ENCODE measurements around the gene FREM1. TPM values are rescaled to one million over a fixed set of nuclear protein-coding genes. Genes with fewer than 3 reads are reported as not detected.

Gene FREM1
- total RNA-seq, 1 donor from 2014 or later, result not detected

DNA sequence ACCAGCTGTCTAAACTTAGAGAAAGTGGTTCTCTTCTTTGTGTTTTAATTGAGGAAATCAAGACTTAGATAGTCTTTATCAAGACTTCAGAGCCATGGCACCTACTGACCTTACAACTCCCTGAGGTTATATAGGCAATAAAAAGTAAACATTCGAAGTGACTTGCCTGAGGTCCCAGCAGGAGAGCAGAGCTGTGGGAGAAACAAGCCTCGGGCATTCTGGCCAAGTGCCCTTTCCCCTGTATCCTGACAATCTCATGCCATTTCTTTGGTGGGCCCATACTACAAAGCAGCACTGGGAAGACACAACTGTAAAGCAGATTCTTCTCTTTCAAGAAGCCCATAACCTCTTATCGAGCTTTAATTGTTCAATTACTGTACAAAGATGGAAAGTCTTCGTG, 23.1 kb downstream of the FREM1 start:
- intact Hi-C loops (cut with micrococcal nuclease), result no loop called here
- H3K4me3 Mint-ChIP-seq, result no peak overlapping the region
- H3K36me3 Mint-ChIP-seq (ENCODE audit: low read depth), result no peaks in the 10 kb centered on the region

DNA sequence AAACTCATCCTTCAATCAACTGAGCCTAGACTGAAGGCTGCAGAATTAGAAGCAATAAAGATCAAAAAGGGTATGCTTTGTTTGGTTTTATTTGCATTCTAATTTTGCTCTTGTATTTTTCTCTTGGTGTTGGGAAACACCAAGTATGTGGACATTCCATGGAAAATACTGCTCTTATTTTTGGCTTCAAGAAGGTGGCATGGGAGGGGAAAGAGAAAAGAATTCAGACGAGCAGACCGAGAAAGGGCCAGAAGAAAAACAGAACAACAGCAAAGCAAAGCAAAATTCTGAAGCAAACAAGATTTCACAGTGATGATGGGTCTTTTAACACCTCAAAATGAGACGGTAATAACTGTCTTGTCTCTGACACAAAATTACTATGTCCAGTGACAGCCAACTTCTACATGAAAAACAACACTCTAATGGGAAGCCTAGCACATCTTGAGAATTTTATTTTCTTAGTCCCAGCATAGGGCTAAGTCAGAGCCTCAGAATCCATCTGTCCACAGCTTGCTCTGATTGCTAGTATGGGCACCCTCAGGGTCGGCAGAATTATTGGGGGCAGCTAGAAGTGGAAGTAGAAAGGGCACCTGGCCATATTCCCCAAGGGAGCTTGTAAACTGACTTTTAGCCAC, 26.8 kb downstream of the FREM1 start:
- Mint-ChIP-seq H3K4me1 (ENCODE audit: low read depth) (no peaks in the 10 kb centered on the region), H3K36me3 (ENCODE audit: low read depth) (no peaks in the 10 kb centered on the region), H3K9me3 (no peaks in the 10 kb centered on the region), H3K27me3 (ENCODE audit: insufficient read depth) (peaks cover 2% of the 10 kb centered on the region), H3K4me3 (no peak overlapping the region), H3K27ac (no peak overlapping the region)
- intact Hi-C loops (cut with micrococcal nuclease), result no loop called here
- DNase-seq (ENCODE audit: low spot score), result no peak

More for the DNA sequence above, 23.1 kb downstream of the FREM1 start:
- Mint-ChIP-seq H3K27ac (no peak overlapping the region), H3K9me3 (no peaks in the 10 kb centered on the region), H3K27me3 (ENCODE audit: insufficient read depth) (peaks cover 3% of the 10 kb centered on the region), H3K4me1 (ENCODE audit: low read depth) (no peaks in the 10 kb centered on the region)
- DNase-seq (ENCODE audit: low spot score), result no peak

DNA sequence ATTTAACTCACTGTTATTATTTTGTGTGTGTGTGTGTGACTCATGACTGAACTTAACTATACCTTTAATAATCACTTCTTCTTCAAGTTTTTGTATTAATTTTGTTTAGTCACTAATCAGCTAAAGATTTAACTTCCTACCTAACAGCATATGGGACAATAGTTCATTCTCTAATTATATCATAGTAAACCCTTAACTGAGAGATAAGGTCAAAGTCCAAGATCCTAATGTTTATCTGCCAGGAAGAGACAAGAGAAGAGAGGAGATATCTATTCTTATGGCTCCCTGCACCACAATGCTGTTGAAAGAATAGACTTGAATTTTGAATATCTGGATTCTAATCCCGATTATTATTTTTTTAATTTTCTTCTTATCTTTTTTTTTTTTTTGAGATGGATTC, 28.1 kb downstream of the FREM1 start:
- no peaks in the 10 kb centered on the region for H3K36me3 Mint-ChIP-seq (ENCODE audit: low read depth)
- H3K27me3 Mint-ChIP-seq (ENCODE audit: insufficient read depth), result peaks cover 2% of the 10 kb centered on the region
- H3K4me1 Mint-ChIP-seq (ENCODE audit: low read depth), result no peaks in the 10 kb centered on the region
- H3K4me3 Mint-ChIP-seq, result no peak overlapping the region
- no peaks in the 10 kb centered on the region for H3K9me3 Mint-ChIP-seq
- no peak for DNase-seq (ENCODE audit: low spot score)
- intact Hi-C loops (cut with micrococcal nuclease), result no loop called here
- H3K27ac Mint-ChIP-seq, result no peak overlapping the region

DNA sequence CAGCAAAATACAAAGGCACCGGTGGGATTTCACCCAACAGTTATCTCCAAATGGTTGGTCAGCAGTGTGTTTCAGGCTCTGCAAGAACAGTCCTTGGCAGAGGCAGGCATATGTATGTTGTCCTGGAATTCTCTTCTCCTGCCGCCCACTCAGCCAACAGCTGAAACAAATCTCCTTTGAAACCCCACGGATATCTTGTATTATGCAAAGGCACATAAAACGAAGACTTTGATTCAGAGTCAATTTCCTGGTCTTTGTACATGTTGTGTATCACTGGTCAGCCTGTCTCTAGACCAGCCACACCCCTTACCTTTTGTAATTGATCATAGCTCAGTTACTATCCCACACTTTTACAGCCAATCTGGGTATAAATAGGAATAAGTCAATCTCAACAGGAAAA, 29.2 kb downstream of the FREM1 start:
- H3K27ac Mint-ChIP-seq, result no peak overlapping the region
- no peaks in the 10 kb centered on the region for H3K36me3 Mint-ChIP-seq (ENCODE audit: low read depth)
- no peak for DNase-seq (ENCODE audit: low spot score)
- no peak overlapping the region for H3K4me3 Mint-ChIP-seq
- no peaks in the 10 kb centered on the region for H3K9me3 Mint-ChIP-seq
- intact Hi-C loops (cut with micrococcal nuclease), result no loop called here
- no peaks in the 10 kb centered on the region for H3K4me1 Mint-ChIP-seq (ENCODE audit: low read depth)
- H3K27me3 Mint-ChIP-seq (ENCODE audit: insufficient read depth), result peaks cover 2% of the 10 kb centered on the region

DNA sequence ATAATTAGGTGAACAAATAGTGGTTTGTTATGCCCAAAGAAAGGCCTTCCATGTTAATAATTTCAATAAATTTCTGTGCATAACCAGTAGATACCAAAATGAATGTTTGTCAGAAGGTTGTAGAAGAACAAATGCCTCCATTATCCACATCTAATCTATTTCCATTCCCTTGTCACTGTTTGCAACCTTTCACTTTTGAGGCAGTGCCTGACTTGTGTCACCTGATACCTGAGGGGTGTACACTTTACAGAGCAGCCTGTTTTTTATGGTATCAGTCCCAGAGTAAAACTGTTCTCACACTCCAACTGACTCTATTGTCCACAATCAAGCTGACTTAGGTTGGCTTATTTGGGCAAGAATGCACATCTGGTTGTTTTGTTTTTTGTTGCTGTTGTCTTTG, 40.1 kb downstream of the FREM1 start:
- Mint-ChIP-seq H3K36me3 (ENCODE audit: low read depth) (no peaks in the 10 kb centered on the region), H3K4me3 (no peak overlapping the region), H3K27me3 (ENCODE audit: insufficient read depth) (peaks cover 5% of the 10 kb centered on the region), H3K4me1 (ENCODE audit: low read depth) (no peaks in the 10 kb centered on the region), H3K9me3 (no peaks in the 10 kb centered on the region), H3K27ac (no peak overlapping the region)
- intact Hi-C loops (cut with micrococcal nuclease), result no loop called here
- DNase-seq (ENCODE audit: low spot score), result no peak

DNA sequence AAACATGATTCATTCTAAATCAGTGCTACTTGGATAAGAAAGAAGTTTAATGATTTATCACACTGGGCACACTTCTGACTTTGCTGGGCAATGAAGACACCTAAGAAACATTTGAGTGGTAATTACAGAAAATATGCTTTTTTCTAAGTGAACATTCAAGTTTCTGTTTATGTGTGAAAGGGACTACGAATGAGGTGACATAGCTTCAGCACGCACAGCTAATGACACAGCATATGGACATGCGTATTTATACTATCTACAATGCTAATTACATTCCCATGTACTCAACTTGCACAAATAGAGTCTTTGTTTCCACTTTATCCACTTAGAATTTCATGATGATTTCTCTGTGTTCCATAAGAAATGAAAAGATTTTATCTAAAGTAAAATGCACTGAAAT, 40.6 kb downstream of the FREM1 start:
- H3K9me3 Mint-ChIP-seq, result no peaks in the 10 kb centered on the region
- intact Hi-C loops (cut with micrococcal nuclease), result loop anchor here (10.0 kb wide), 1 partner anchor 75 kb away; no protein-coding TSS in a partner anchor
- no peak overlapping the region for H3K27ac Mint-ChIP-seq
- H3K4me1 Mint-ChIP-seq (ENCODE audit: low read depth), result no peaks in the 10 kb centered on the region
- H3K27me3 Mint-ChIP-seq (ENCODE audit: insufficient read depth), result peaks cover 3% of the 10 kb centered on the region
- DNase-seq (ENCODE audit: low spot score), result no peak
- H3K36me3 Mint-ChIP-seq (ENCODE audit: low read depth), result no peaks in the 10 kb centered on the region
- H3K4me3 Mint-ChIP-seq, result no peak overlapping the region

DNA sequence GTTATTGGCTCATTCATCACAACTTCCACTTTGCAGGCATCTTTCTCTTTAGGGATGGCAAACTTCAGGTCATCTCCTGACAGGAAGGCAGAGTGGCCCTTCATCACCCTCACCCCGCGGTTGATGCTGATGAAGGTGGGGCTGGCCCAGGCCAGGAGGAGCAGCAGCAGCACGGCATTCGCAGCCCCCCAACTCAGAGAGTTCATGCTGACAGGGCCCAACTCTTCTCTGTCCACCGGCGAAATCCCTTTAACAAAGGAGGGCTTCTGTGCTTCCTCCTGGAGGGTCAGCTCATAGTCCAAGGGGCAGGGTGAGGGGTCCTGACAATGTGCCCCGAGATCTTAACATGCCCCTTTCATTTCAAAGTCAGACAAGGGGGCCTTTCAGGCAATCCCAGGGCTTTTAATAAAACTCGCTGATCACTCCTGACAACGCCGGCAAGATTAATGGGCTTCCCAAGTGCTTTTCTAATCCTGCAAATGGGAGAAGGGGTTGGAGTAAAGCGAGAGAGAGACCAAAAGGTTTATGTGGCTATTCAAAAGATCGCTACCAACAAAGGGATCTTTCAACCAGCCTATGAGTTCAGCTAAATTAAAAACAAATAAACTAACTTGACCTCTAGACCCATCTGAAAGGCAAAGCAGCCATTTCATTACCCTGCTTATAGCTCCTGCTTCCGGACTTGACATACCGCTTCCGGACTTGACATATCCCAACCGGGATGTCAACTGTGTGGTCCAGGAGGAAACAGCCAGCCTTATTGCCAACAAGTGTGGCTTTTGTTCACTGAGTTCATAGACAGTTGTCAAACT, 41.2 kb downstream of the FREM1 start:
- no peak overlapping the region for H3K27ac Mint-ChIP-seq
- no peaks in the 10 kb centered on the region for H3K36me3 Mint-ChIP-seq (ENCODE audit: low read depth)
- H3K4me3 Mint-ChIP-seq, result no peak overlapping the region
- H3K9me3 Mint-ChIP-seq, result no peaks in the 10 kb centered on the region
- no peak for DNase-seq (ENCODE audit: low spot score)
- H3K27me3 Mint-ChIP-seq (ENCODE audit: insufficient read depth), result peaks cover 5% of the 10 kb centered on the region
- intact Hi-C loops (cut with micrococcal nuclease), result loop anchor here (10.0 kb wide), 1 partner anchor 76 kb away; no protein-coding TSS in a partner anchor
- H3K4me1 Mint-ChIP-seq (ENCODE audit: low read depth), result no peaks in the 10 kb centered on the region

DNA sequence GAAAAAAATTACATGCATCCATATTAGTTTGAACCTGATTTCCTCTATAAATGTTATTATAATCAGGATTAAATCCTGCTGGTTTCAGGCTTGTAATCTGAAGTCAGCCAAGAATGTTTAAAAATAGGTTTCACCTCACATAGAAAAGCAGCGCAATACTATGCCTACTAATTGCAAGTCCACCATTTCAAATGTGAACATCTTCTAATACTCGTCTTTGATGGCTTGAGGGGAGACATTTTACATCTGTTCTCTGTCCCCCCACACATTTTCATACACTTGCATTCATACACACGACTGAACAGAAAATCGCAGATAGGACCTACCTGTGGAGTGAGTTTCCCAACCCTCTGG, 41.8 kb downstream of the FREM1 start:
- Mint-ChIP-seq H3K27ac (no peak overlapping the region), H3K9me3 (no peaks in the 10 kb centered on the region), H3K4me3 (no peak overlapping the region), H3K36me3 (ENCODE audit: low read depth) (no peaks in the 10 kb centered on the region), H3K27me3 (ENCODE audit: insufficient read depth) (peaks cover 5% of the 10 kb centered on the region), H3K4me1 (ENCODE audit: low read depth) (no peaks in the 10 kb centered on the region)
- intact Hi-C loops (cut with micrococcal nuclease), result loop anchor here (10.0 kb wide), 1 partner anchor 76 kb away; no protein-coding TSS in a partner anchor
- DNase-seq (ENCODE audit: low spot score), result no peak

DNA sequence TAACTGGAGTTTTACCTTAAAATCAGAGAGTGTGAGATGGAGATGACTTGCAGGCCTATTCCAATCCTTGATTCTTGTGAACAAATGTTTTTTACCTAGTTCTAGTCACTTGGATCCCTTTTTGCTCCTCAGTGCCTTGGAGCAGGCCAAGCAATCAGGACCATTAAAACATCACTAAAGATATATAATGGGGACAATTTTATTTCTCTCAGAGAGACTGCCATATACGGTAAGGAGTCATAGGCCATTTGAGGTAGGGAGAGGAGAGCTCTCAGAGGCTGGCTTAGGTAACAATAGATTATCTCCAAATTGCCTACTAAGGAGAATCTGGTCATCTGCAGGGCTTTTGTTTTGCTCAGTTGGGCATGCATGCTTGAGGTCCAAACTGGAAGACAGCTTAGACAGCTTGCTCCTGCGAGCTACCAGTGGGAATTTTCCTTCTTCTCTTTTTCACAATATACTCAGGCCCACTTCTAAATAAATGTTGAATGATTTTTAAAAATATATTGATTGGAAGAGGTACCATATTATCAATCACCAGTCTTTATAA, 44.0 kb downstream of the FREM1 start:
- Mint-ChIP-seq H3K9me3 (no peaks in the 10 kb centered on the region), H3K27ac (no peak overlapping the region), H3K27me3 (ENCODE audit: insufficient read depth) (peaks cover 5% of the 10 kb centered on the region), H3K4me1 (ENCODE audit: low read depth) (no peaks in the 10 kb centered on the region), H3K4me3 (no peak overlapping the region), H3K36me3 (ENCODE audit: low read depth) (no peaks in the 10 kb centered on the region)
- intact Hi-C loops (cut with micrococcal nuclease), result loop anchor here (10.0 kb wide), 1 partner anchor 79 kb away; no protein-coding TSS in a partner anchor
- DNase-seq (ENCODE audit: low spot score), result no peak

DNA sequence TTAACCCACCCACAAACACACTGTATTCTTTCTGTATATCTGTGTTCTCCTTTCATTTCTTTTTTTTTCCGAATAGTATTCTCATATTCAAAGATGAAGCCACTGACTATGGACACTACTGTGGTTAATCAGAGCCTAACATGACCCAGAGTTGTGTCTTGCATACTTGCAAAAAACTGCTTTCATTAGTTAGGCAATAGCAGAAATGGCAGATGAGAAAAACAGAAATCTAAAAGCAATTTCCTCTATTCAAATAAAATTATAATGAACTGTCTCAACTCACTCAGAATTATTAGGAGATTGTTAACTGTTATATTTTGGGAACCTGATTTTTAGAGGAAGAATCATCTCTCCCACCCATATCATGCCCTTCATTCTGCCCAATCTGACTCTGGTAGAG, 45.9 kb downstream of the FREM1 start:
- no peak overlapping the region for H3K27ac Mint-ChIP-seq
- H3K36me3 Mint-ChIP-seq (ENCODE audit: low read depth), result no peaks in the 10 kb centered on the region
- H3K27me3 Mint-ChIP-seq (ENCODE audit: insufficient read depth), result peaks cover 5% of the 10 kb centered on the region
- intact Hi-C loops (cut with micrococcal nuclease), result loop anchor here (10.0 kb wide), 1 partner anchor 80 kb away; no protein-coding TSS in a partner anchor
- no peaks in the 10 kb centered on the region for H3K4me1 Mint-ChIP-seq (ENCODE audit: low read depth)
- no peaks in the 10 kb centered on the region for H3K9me3 Mint-ChIP-seq
- no peak for DNase-seq (ENCODE audit: low spot score)
- no peak overlapping the region for H3K4me3 Mint-ChIP-seq

DNA sequence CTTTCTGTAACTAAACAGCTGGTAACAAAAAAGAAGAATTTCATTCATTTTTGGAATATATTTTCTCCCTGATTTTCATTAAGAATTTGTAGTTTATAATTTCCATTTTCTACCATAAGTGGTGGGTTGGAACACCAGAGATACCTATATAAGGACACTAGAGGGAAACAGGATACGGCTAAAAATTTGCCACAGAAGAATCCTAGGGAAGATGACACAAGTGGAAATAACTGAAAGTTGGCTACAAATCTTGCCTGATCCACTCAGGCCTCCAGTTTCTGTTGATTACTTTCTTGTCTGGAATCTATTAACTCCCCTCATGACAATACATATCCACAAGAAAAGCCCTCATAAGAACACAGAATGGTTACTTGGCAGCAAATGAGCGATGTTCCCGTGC, 46.8 kb downstream of the FREM1 start:
- H3K27me3 Mint-ChIP-seq (ENCODE audit: insufficient read depth), result peaks cover 5% of the 10 kb centered on the region
- no peak overlapping the region for H3K27ac Mint-ChIP-seq
- no peaks in the 10 kb centered on the region for H3K9me3 Mint-ChIP-seq
- no peak for DNase-seq (ENCODE audit: low spot score)
- H3K4me3 Mint-ChIP-seq, result no peak overlapping the region
- H3K4me1 Mint-ChIP-seq (ENCODE audit: low read depth), result no peaks in the 10 kb centered on the region
- intact Hi-C loops (cut with micrococcal nuclease), result loop anchor here (10.0 kb wide), 1 partner anchor 81 kb away; no protein-coding TSS in a partner anchor
- H3K36me3 Mint-ChIP-seq (ENCODE audit: low read depth), result no peaks in the 10 kb centered on the region

DNA sequence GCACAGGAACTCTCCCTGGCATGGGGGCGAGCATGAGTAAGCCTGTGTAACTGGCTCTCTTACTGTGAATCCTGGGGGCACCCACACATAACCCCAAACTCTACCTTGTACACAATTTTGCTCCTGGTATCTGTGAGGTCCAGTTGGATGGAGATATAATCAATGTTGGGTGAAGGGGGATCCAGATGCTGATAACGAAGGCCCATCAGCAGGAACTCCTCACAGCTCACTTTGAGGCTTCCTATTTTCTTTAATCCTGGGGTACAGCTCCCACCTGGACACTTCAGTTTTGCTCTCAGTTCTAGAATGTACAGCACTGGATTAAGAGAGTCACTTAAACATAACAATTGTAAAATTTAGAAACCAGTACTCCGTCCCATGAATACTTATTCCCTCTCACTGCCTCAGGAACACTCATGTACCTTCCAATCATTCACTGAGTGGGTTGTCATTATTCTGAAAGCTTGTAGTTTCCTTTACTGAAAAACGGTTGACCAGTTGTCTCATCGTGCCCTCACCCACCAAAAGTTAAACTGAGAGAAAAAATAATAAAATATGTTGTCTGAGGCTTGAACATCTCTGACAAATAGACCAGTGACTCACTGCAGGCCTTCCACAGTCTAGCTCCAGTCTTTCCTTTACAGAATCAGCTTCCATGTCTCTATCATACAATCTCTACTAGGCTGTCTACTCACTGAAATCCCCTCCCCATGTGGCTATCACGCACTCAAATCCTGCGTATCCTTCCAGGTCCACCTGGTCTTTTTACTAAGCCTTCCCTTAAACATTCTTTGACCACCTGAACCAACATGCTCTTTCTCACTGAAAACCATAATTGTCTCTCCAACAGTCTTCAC, 52.6 kb downstream of the FREM1 start:
- H3K4me3 Mint-ChIP-seq, result no peak overlapping the region
- no peaks in the 10 kb centered on the region for H3K27me3 Mint-ChIP-seq (ENCODE audit: insufficient read depth)
- no peak overlapping the region for H3K27ac Mint-ChIP-seq
- intact Hi-C loops (cut with micrococcal nuclease), result no loop called here
- H3K9me3 Mint-ChIP-seq, result no peaks in the 10 kb centered on the region
- H3K36me3 Mint-ChIP-seq (ENCODE audit: low read depth), result no peaks in the 10 kb centered on the region
- no peak for DNase-seq (ENCODE audit: low spot score)
- H3K4me1 Mint-ChIP-seq (ENCODE audit: low read depth), result no peaks in the 10 kb centered on the region

All from activated T-helper 1 cell treated with anti-CD3 and anti-CD28 coated beads, Interleukin-12 subunit alpha, Interleukin-12 subunit beta, Interleukin-2, Interleukin-4 antibody, amounts not matched to agents 30 ng/mL and 10 ng/mL and 1 ng/mL, durations not matched to agents 14 hours and 24 hours and 36 hours (primary cell).